Measurements from ENCODE around the gene RPL18A.
A peak's percentile ranks its signal among the peaks of the same experiment; 100 is the strongest.
"Not testable (repeated sequence)": the region's sequence is repeated elsewhere in the genome, so short reads cannot be mapped to it uniquely, and the experiment has no call there.

Gene RPL18A

DNA sequence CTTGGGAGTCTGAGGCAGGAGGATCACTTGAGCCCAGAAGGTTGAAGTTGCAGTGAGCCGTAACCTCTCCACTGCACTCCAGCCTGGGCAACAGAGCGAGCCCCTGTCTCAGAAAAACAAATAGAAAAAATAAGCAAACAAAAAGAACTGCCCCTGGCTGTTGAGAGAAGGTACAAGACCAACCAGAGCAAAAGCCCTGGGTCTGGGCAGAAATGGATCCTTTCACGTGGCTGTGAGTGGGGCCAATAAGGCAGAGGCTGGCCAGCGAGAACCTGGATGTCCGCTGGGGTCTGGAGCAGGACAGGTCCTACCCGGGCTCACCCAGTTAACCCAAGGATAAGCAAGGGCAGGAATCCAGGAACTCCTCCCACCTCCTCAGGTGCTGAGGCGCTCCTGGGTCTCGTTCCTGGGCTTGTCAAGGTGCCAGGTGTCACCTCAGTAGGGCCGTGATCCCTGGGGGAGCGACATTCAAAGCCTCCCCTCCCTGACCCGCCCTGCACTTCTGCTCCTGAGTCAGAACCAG, 7.3 kb downstream of the RPL18A start:
- DNase-seq, result no peak

DNA sequence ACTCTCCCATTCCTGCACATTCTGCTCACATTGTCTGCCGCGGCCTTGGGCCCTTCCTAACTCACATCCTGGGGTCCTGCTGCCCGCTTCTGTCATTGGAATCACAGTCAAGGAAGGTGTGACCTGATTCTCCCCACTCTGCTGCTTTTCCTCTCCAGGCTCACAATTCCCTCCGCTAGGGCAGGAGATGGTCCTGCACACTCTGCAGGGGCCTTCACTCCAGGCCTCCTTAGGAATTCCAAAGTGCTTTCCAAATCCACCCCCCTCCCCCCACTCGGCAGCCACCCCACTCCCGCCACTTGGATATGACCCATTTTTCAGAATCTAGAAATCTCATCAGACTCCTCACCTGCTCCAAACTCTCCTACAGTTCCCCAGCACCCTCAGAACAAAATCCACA, 9.0 kb downstream of the RPL18A start:
- no peak for DNase-seq

DNA sequence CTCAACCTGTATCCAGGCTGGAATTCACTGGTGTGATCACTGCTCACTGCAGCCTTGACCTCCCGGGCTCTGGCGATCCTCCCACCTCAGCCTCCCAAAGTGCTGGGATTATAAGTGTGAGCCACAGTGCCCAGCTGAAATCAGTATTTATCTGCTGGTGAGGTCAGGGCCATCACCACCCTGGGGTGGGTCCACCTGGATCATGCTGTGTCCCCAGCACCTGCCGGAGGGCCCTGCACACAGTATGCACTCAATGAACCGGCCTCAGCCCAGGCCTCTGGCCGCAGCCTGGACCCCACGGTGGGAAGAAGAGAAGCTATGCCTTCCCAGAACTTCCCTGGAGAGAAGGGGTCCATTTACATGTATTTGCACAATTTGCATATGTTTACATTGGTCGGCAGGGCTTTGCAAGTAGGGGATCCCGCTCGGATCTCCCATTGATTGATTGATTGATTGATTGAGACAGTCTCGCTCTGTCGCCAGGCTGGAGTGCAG, 9.5 kb downstream of the RPL18A start:
- no peak for DNase-seq

DNA sequence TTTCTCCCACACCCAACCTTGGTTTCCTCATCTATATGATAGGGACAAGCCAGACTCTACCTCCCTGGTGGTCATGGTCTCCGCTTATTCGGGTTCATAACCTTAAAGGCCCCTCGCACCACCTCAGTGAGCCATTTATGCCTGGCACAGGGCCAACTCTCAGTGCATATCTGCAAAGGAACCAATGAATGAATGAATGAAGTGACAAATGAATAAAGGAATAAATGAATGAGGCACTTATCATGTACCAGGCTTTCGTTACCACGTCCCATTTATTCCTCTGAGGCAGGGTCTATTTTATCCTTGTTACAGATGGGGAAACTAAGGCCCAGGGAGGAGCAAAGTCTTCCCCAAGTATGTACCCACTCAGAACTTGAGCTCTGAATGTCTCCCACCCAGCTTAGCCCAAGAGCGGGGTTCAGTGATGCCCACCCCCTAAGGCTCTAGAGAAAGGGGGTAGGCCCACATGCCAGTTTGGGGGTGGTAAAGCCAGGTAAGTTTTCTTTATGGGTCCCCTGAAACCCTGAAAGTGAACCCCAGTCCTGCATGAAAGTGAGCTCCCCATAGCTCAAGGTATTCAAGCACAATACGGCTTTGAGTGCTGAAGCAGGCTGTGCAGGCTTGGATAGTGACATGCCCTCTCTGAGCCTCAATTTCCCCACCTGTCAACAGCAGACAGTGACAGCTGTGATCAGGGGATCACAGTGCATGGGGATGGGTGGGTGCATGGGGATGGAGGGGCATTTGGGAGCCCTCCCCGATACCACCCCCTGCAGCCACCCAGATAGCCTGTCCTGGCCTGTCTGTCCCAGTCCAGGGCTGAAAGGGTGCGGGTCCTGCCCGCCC, 11.5 kb downstream of the RPL18A start:
- no peak for DNase-seq

GRCh38 chr19:17871878-17872250, 12.2 kb downstream of the RPL18A start, which contains the start of gene SLC5A5:
SLC5A5 (plus strand) TSS chr19:17871945; CDS start chr19:17872320, 375 bp downstream.
- peak; percentile 35 for DNase-seq

DNA sequence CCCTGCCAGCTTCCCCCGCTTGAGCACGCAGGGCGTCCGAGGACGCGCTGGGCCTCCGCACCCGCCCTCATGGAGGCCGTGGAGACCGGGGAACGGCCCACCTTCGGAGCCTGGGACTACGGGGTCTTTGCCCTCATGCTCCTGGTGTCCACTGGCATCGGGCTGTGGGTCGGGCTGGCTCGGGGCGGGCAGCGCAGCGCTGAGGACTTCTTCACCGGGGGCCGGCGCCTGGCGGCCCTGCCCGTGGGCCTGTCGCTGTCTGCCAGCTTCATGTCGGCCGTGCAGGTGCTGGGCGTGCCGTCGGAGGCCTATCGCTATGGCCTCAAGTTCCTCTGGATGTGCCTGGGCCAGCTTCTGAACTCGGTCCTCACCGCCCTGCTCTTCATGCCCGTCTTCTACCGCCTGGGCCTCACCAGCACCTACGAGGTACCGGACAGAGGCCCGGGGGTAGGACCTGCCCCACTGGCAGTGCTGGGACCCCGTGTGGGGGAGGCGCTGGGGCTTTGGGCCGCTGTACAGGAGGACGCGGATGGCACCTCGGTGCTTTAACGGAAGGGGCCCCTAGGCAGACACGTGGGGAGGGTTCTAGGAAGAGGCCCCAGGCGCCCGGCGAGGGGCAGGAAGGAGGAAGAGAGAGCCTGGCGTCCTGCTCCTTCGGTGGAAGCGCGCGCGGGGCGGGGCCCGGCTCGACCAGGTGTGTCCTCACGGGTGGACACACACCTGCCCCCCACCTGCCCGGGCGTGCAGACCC, 12.7 kb downstream of the RPL18A start:
- no peak for DNase-seq

DNA sequence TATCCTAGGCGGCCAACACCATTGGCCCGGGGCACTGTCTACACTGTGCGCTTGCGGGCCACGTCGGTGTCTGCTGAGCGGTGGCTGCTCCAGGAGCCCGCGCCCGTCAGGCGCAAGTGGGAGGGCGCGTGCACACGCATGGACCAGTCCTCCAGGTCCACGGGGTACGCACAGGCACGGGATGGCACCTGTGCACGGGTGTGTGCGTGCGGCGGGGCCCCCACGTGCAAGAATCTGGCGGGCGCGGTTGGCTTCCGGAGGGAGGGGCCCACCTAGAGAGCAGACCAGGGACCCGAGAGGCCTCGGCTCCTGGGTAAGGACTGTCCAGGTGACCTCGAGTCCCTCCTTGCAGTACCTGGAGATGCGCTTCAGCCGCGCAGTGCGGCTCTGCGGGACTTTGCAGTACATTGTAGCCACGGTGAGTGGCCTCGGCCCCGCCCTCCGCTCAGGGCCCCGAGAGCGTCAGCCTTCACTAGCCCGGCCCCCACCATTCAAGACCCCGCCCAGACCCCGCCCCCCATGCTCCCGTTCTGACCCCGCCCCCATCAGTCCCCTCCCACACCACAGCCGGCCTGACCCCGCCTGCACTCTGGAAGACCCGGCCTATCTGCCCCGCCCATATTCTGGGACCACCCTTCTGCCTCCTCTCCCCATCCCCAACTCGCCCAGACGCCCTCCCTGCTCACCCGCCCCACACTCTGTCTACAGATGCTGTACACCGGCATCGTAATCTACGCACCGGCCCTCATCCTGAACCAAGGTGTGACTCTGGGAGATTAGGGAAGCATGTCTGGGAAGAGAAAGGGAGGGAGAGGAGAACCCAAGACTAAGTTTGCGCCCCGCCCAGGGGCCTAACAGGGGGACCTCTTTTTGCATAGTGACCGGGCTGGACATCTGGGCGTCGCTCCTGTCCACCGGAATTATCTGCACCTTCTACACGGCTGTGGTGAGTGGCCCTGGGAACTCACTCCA, 14.4 kb downstream of the RPL18A start:
- DNase-seq, result peak; percentile 26

- DNase-seq, result no peak
Measured at GRCh38 chr19:17874758-17875135, 15.0 kb downstream of the RPL18A start.

- no peak for DNase-seq
Measured at GRCh38 chr19:17877696-17878095, 18.0 kb downstream of the RPL18A start.

DNA sequence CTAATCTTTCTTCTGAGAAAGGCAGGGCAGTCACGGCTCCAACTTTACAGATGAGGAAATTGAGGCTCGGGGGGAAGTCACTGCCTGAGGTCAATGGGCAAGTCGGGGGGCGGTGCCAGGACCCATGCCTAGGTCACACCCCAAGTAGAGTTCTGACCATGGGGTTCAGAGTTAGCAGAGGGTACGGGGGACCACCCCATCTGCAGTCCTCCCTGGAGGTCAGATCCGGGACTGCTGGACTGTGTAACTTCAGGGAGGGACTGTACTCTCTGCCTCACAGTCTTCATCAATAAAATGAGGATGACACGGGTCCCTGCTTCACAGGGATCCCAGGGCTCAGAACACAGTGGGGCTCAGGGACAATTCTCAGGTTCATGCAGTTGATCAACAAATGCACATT, 19.8 kb downstream of the RPL18A start:
- no peak for DNase-seq

- DNase-seq, result no peak
Measured at GRCh38 chr19:17881701-17882100, 22.0 kb downstream of the RPL18A start.

- DNase-seq, result no peak
Measured at GRCh38 chr19:17883627-17884410, 24.1 kb downstream of the RPL18A start.

DNA sequence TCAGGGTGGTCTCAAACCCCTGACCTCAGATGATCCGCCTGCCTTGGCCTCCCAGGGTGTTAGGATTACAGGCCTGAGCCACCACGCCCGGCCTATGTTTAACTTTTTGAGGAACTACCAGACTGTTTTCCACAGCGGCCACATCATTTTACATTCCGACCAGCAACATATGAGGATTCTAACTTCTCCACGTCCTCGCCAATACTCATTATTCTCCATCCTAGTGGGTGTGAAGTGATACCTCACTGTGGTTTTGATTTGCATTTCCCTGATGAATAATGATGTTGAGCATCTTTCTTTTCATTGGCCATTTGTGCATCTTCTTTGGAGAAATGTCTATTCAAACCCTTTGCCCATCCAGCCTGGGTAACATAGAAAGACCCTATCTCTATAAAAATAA, 26.8 kb downstream of the RPL18A start:
- DNase-seq, result no peak

DNA sequence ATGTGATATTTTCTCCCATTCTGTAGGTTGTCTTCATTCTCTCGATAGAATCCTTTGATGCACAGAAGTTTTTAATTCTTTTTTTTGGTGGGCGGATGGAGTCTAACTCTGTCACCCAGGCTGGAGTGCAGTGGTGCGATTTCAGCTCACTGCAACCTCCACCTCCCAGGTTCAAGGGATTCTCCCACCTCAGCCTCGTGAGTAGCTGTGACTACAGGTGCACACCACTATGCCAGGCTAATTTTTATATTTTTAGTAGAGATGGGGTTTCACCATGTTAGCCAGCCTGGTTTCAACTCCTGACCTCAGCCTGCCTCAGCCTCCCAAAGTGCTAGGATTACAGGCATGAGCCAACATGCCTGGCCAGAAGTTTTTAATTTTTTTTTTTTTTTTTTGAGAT, 27.5 kb downstream of the RPL18A start:
- not testable (repeated sequence) for DNase-seq

DNA sequence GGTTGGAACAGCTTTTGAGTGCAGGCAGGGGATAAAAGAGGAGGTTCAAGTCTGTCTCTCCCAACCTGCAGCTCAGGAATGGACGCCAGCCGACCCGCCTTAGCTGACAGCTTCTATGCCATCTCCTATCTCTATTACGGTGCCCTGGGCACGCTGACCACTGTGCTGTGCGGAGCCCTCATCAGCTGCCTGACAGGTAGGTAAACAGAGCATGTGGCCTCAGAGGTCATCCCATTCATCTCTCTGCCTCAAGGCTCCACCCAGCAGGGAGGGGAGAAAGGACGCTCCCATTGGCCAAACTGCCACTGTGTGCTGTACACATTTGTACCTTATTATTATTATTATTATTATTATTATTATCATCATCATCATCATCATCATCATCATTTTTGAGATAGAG, 28.6 kb downstream of the RPL18A start:
- no peak for DNase-seq

DNA sequence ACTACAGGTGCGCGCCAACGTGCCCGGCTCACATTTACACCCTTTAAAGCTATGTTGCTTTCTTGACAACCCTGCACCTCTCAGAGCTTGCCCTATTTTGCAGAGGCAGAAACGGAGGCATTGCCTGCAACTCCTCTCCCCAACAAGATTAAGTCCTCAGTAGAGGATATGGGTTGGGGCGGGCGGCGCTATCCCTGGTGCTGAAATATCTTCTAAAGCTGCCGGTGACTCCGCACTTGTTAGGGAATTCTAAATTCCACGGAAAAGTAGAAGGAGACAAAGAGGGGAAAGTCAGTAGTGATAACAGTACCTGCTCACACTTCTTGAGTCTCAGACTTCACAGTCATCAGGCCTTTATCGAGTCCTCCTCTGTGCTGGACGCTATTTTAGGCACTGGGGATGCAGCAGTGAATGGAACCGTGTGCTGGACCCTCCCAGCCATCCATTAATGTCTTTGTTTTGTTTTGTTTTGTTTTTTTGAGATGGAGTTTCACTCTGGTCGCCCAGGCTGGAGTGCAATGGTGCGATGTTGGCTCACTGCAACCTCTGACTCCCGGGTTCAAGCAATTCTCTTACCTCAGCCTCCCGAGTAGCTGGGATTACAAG, 30.0 kb downstream of the RPL18A start:
- peak; percentile 57 for DNase-seq

DNA sequence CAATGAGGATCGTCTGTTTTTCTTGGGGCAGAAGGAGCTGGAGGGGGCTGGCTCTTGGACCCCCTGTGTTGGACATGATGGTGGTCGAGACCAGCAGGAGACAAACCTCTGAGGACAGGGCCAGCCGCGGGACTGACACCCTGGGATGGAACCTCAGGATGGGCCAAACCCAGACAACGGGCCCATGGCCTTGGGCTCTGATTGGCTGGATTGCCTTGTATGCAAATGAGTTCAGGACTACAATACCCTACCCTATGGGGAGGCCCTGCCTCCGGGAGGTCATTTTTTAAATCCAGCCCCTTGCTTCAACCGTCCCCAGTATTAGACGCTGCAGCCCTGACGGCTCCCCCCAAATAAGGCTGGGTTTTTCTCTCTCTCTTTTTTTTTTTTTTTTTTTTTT, 34.1 kb downstream of the RPL18A start:
- no peak for DNase-seq

- no peak for DNase-seq
Measured at GRCh38 chr19:17902701-17903100, 43.0 kb downstream of the RPL18A start.

DNA sequence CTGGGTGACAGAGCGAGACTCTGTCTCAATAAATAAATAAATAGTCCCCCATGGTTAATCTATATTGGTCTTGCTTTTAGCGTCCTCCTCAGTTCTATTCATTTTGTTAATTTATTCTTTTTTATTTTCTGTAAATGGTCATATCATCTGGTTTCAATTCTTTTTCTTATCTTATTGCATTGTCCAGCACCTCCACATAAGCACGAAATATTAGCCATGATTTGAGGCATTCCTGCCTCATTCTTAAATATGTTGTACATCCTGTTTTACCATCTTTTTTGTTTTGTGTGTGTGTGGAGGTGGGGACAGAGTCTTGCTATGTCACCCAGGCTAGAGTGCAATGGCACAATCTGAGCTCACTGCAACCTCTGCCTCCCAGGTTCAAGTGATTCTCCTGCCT, 48.5 kb downstream of the RPL18A start:
- no peak for DNase-seq

DNA sequence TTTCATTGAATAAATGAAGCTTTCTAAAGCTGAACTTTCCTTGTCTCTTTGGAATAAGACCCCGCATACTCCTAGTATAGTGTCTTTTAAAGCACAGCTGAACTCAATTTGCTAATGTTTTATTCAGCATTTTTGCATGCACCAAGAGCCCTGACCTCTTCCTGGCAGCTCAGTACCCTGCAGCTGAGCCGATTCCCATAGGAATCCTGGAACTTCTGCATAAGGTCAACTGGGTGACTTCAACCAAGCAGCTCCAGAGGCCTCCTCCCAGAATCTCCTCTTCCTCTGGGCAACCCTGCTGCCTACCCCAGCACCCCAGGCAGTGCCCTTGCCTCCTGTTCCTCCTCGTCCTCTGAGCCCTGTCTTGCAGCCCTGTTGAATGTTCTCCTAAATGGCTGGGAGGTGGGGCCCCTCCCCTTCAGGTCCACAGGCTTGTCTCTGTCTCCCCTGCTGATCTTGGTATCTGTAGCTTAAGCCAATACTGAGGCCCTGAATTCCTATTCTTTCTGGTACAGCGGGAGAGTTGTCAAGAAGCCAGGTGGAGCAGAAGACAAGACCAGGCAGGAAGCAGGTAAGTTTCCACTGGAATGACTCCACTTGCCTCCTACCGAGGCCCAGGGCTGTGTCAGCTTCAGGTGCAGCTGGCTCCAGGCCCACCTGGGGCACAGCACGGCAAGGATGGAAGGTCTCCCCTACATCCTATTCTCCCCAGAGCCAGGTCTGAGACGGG, 49.5 kb downstream of the RPL18A start:
- no peak for DNase-seq
